Endometrial microvascular endothelial cells (primary cell): Measurements from ENCODE around the gene TTC7B. TPM values are rescaled to one million over a fixed set of nuclear protein-coding genes. Genes with fewer than 3 reads are reported as not detected.

Experiments
- in situ Hi-C: cut with HindIII; loops from 2 replicates; pipeline ENCODE4 v1.10.0; 2017; ENCODE audit warnings: low sequenced_read_pairs, low pct_unique_long_range_greater_than_20kb; ENCODE audit errors: inconsistent ontology term
- total RNA-seq: library from RNA; depleted of rRNA; stranded (reverse); fragments of >200 nt; gene quantifications from one replicate; pipeline ENCODE4 v1.2.3, GENCODE V29; 2015; ENCODE audit errors: inconsistent ontology term

TTC7B gene
- total RNA-seq, 1 donor from 2014 or later = 50.5 TPM

GRCh38 chr14:90580377-90581335 lies 235.6 kb downstream of the TTC7B start:
- in situ Hi-C loops = no loop called here

GRCh38 chr14:90579816-90580215 lies 236.4 kb downstream of the TTC7B start:
- in situ Hi-C loops = no loop called here

GRCh38 chr14:90579088-90579487 lies 237.1 kb downstream of the TTC7B start:
- in situ Hi-C loops = no loop called here

- in situ Hi-C loops = no loop called here
Measured at GRCh38 chr14:90578283-90578985, 237.8 kb downstream of the TTC7B start.

GRCh38 chr14:90577661-90578282 lies 238.5 kb downstream of the TTC7B start:
- in situ Hi-C loops = no loop called here

- in situ Hi-C loops = no loop called here
Measured at GRCh38 chr14:90576981-90577660, 239.1 kb downstream of the TTC7B start.

- in situ Hi-C loops = no loop called here
Measured at GRCh38 chr14:90576581-90576980, 239.6 kb downstream of the TTC7B start.

GRCh38 chr14:90575781-90576180 lies 240.4 kb downstream of the TTC7B start:
- in situ Hi-C loops = no loop called here

- in situ Hi-C loops = no loop called here
Measured at GRCh38 chr14:90575336-90575735, 240.9 kb downstream of the TTC7B start.

GRCh38 chr14:90574188-90575131 lies 241.8 kb downstream of the TTC7B start:
- in situ Hi-C loops = no loop called here

GRCh38 chr14:90573385-90574105 lies 242.7 kb downstream of the TTC7B start:
- in situ Hi-C loops = no loop called here

GRCh38 chr14:90572441-90573150 lies 243.6 kb downstream of the TTC7B start:
- in situ Hi-C loops = no loop called here

- in situ Hi-C loops = no loop called here
Measured at GRCh38 chr14:90571149-90571947, 244.9 kb downstream of the TTC7B start.

- in situ Hi-C loops = no loop called here
Measured at GRCh38 chr14:90570461-90570860, 245.8 kb downstream of the TTC7B start.

GRCh38 chr14:90569606-90570387 lies 246.4 kb downstream of the TTC7B start:
- in situ Hi-C loops = no loop called here
